ENCODE data around the gene LAMA2. TPM values are rescaled to one million over a fixed set of nuclear protein-coding genes. Genes with fewer than 3 reads are reported as not detected.

LAMA2 gene
- total RNA-seq, 1 donor from 2014 or later: 0.27 TPM

DNA sequence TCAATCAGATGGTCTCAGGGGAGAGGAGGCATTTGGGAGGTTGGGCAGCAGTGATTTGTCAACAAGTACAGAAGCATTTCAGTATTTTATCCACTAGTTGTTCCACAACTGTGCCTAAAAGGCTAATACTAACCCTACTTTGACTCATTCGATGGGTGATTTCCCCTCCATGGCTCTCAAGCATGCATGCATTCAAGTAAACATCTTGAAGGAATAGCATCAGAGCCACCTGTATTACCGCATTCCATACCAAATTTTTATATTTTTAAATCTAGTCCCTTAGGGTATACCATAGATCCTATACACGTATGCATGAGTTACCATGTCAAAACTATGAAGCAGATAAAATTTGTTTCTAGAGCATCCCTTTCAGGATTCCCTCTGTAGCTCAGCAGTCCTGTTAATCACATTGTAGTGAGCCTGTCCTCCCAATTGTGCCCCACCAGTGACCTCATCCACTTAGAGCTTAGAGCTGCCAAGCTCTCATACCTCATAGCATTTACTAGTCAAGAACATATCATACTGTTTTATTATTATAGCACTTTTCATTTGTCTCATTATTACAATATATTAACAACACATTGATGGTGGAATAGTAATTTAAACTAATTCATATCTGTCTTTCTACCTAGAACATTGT lies 213.8 kb downstream of the LAMA2 start:
- ATAC-seq (ENCODE audit: low read depth): no peak
- Mint-ChIP-seq H3K36me3 (ENCODE audit: low read depth) (no peaks in the 10 kb centered on the region), H3K4me1 (peaks cover 3% of the 10 kb centered on the region), H3K27ac (no peak overlapping the region), H3K9me3 (peaks cover 2% of the 10 kb centered on the region), H3K4me3 (no peak overlapping the region), H3K27me3 (no peaks in the 10 kb centered on the region)
- no peak for DNase-seq
- CTCF ChIA-PET: no interaction called here
- intact Hi-C loops (cut with micrococcal nuclease): no loop called here
- TF ChIP-seq, protein P1, sequence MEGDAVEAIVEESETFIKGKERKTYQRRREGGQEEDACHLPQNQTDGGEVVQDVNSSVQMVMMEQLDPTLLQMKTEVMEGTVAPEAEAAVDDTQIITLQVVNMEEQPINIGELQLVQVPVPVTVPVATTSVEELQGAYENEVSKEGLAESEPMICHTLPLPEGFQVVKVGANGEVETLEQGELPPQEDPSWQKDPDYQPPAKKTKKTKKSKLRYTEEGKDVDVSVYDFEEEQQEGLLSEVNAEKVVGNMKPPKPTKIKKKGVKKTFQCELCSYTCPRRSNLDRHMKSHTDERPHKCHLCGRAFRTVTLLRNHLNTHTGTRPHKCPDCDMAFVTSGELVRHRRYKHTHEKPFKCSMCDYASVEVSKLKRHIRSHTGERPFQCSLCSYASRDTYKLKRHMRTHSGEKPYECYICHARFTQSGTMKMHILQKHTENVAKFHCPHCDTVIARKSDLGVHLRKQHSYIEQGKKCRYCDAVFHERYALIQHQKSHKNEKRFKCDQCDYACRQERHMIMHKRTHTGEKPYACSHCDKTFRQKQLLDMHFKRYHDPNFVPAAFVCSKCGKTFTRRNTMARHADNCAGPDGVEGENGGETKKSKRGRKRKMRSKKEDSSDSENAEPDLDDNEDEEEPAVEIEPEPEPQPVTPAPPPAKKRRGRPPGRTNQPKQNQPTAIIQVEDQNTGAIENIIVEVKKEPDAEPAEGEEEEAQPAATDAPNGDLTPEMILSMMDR (IDR thresholded peaks at IDR 0.05): no peak
- POLR2A ChIA-PET: no interaction called here

DNA sequence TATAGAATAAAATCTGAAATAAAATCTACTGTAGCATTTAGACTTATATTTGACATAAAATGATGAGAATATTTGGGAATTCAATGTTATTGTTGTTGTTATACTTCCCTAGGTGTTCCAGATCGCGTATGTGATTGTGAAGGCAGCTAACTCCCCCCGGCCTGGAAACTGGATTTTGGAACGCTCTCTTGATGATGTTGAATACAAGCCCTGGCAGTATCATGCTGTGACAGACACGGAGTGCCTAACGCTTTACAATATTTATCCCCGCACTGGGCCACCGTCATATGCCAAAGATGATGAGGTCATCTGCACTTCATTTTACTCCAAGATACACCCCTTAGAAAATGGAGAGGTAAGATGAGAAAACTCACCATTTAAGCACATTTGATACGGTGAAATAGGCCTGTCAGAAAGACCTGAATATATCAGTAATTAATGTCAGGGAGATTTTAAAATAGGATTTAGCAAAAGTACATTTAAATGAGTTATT lies 215.2 kb downstream of the LAMA2 start:
- no peaks in the 10 kb centered on the region for H3K36me3 Mint-ChIP-seq (ENCODE audit: low read depth)
- TF ChIP-seq, protein P1 (IDR thresholded peaks at IDR 0.05): no peak
- no peak for DNase-seq
- no peak overlapping the region for H3K4me3 Mint-ChIP-seq
- H3K9me3 Mint-ChIP-seq: peaks cover 2% of the 10 kb centered on the region
- intact Hi-C loops (cut with micrococcal nuclease): no loop called here
- H3K27ac Mint-ChIP-seq: no peak overlapping the region
- POLR2A ChIA-PET: no interaction called here
- CTCF ChIA-PET: no interaction called here
- H3K4me1 Mint-ChIP-seq: peaks cover 3% of the 10 kb centered on the region
- no peaks in the 10 kb centered on the region for H3K27me3 Mint-ChIP-seq
- ATAC-seq (ENCODE audit: low read depth): no peak

DNA sequence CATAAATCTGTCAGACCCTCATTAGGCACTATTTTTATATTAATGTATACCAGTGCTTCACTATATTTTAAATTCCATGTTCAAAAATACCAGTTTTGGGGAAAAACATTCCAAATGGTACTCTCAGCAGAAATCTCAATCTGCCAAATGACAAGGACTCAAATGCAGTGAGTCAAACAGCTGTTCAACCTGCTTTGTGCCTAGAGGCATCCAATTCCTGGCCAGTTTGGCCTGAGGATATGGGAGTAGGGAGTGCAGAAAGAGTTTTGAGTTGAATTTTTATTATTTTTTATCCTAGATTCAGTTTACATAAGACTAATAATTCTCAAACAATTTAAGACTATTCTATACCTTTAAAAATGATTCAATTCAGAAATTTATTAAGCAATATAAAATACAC lies 216.8 kb downstream of the LAMA2 start:
- peaks cover 2% of the 10 kb centered on the region for H3K9me3 Mint-ChIP-seq
- H3K4me3 Mint-ChIP-seq: no peak overlapping the region
- TF ChIP-seq, protein P1 (IDR thresholded peaks at IDR 0.05): no peak
- no peaks in the 10 kb centered on the region for H3K27me3 Mint-ChIP-seq
- no peaks in the 10 kb centered on the region for H3K36me3 Mint-ChIP-seq (ENCODE audit: low read depth)
- peaks cover 3% of the 10 kb centered on the region for H3K4me1 Mint-ChIP-seq
- POLR2A ChIA-PET: no interaction called here
- no peak overlapping the region for H3K27ac Mint-ChIP-seq
- CTCF ChIA-PET: no interaction called here
- ATAC-seq (ENCODE audit: low read depth) (no peak), DNase-seq (no peak)
- intact Hi-C loops (cut with micrococcal nuclease): loop anchor here (10.0 kb wide), 1 partner anchor 135 kb away; no protein-coding TSS in a partner anchor

DNA sequence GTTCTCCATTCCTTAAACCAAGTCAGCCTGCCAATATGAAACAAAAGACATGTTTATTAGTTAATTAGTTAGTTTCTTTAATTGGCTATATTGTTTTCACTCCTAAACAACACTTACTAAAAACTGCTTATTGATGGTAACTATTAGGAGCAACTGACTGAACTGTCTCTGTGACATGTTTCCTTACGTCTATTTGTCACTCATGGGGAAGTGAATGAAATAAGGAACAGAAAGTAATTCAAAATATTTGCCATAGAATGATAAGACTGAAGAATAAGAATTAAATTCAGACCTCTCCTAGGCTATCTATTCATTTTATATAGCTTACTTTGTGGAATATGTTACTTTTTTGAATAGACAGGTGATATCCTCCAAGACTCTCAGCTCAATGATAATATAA lies 217.2 kb downstream of the LAMA2 start:
- TF ChIP-seq, protein P1 (IDR thresholded peaks at IDR 0.05): no peak
- H3K36me3 Mint-ChIP-seq (ENCODE audit: low read depth): no peaks in the 10 kb centered on the region
- H3K4me1 Mint-ChIP-seq: peaks cover 3% of the 10 kb centered on the region
- H3K27me3 Mint-ChIP-seq: no peaks in the 10 kb centered on the region
- ATAC-seq (ENCODE audit: low read depth) (no peak), DNase-seq (no peak)
- intact Hi-C loops (cut with micrococcal nuclease): loop anchor here (10.0 kb wide), 1 partner anchor 135 kb away; no protein-coding TSS in a partner anchor
- no peak overlapping the region for H3K4me3 Mint-ChIP-seq
- H3K27ac Mint-ChIP-seq: no peak overlapping the region
- H3K9me3 Mint-ChIP-seq: peaks cover 2% of the 10 kb centered on the region
- CTCF ChIA-PET: no interaction called here
- POLR2A ChIA-PET: no interaction called here

DNA sequence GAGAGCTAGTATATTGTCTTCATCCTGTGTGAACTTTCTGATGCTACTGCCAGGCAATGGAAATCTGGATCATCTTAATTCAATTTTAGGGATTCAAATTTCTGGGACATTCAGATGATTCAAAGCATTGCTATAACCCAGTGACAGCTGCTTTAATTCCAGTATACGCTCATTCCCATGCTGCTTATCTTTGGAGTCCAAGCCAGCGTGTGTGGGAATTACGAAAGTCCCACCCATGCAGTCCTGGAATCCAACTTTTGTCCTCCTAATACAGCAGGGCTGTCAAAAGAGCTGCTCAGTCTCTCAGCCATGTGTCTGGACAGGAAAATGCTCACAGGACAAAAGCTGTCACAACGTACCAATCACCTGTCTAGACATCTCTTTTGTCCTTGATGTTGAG lies 219.8 kb downstream of the LAMA2 start:
- H3K4me3 Mint-ChIP-seq: no peak overlapping the region
- intact Hi-C loops (cut with micrococcal nuclease): loop anchor here (10.0 kb wide), 1 partner anchor 132 kb away; no protein-coding TSS in a partner anchor
- ATAC-seq (ENCODE audit: low read depth): no peak

More for the DNA sequence above, 219.8 kb downstream of the LAMA2 start:
- DNase-seq: no peak
- TF ChIP-seq, protein P1 (IDR thresholded peaks at IDR 0.05): no peak
- peaks cover 2% of the 10 kb centered on the region for H3K9me3 Mint-ChIP-seq
- no peaks in the 10 kb centered on the region for H3K27me3 Mint-ChIP-seq
- no peak overlapping the region for H3K27ac Mint-ChIP-seq
- peaks cover 16% of the 10 kb centered on the region for H3K4me1 Mint-ChIP-seq
- no peaks in the 10 kb centered on the region for H3K36me3 Mint-ChIP-seq (ENCODE audit: low read depth)
- ChIA-PET POLR2A (no interaction called here), CTCF (no interaction called here)
